GM12891 (cell line): ENCODE measurements around the gene B4GALT5.

Source experiments
- POLR2A ChIP-seq: IDR thresholded peaks from 2 replicates; pipeline ENCODE4 v1.6.1; 2011; ENCODE audit warnings: low read depth, low read length, control low read depth
- POLR2AphosphoS5 ChIP-seq: IDR thresholded peaks from 2 replicates; pipeline ENCODE4 v1.6.1; 2011; ENCODE audit warnings: low read depth, low read length, control low read depth
- POU2F2 ChIP-seq: IDR thresholded peaks from 2 replicates; pipeline ENCODE4 v1.6.1; 2011; ENCODE audit warnings: low read depth, mild to moderate bottlenecking, control low read depth, low read length, moderate library complexity
- SPI1 ChIP-seq: IDR thresholded peaks from 2 replicates; pipeline ENCODE4 v1.6.1; 2011; ENCODE audit warnings: low read depth, low read length, control low read depth
- TAF1 ChIP-seq: IDR thresholded peaks from 2 replicates; pipeline ENCODE4 v1.6.1; 2011; ENCODE audit warnings: low read depth, low read length, control low read depth

DNA sequence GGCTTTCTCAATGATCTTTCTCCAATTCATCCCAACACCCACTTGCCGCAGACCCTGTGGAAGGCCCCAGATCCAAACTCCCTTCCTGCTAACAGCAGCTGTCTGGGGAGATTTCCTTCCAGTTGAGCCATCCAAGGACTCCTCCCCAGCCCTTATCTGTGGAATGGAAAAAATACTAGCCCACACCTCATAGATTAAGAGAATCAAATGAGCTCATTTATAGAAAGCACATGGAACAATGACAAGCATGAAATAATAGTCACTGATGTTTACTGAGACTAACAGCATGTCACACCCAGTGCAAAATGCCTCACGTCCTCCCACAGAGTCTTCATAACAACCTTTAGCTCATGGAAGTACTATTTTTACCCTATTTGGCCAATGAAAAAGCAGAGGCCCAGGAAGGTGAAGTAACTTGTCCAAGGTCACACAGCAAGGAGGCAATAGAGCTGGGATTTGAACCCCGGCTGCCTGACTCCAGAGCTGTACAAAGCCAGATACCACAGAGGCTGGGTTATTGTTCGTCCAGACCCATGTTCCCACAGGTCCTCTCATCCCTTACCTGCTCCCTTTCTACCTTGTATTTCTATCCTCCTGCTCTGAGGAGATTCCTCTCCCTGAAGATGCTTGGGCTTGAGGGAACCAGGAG is 122.3 kb downstream of the B4GALT5 start:
- no peak for TF ChIP-seq POLR2A
- no peak for TF ChIP-seq POLR2AphosphoS5
- no peak for TF ChIP-seq TAF1
- no peak for TF ChIP-seq SPI1
- TF ChIP-seq POU2F2 = no peak
